CD4-positive, alpha-beta T cell treated with Interleukin-4 for 1 hour (primary cell): Measurements from ENCODE around the gene DAAM1.

Experiments used
- DNase-seq, 2 donors: peaks; one replicate each; pipeline ENCODE4 v3.0.0-alpha.2; 2020 to 2022

The DAAM1 gene

GRCh38 chr14:59346329-59346728, 157.9 kb downstream of the DAAM1 start:
- DNase-seq = no peak

- no peak for DNase-seq
Observed at GRCh38 chr14:59346796-59347510, 158.5 kb downstream of the DAAM1 start.

DNA sequence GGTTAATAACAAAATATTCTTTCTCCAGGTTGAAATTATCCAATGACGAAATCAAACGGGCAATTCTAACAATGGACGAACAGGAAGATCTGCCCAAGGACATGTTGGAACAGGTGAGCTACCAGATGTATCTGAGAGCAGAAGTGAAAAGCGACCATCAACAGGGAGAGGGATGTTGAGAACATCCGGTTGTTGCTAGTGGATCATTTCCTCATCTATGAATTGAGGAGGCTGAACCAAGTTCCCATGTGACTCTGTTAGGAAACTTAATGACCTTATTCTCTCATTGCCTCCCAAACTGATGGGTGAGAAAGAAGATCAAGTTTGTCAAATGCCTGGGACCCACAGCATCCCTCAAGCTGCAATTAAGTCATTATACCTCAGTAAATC, 159.0 kb downstream of the DAAM1 start:
- no peak for DNase-seq

DNA sequence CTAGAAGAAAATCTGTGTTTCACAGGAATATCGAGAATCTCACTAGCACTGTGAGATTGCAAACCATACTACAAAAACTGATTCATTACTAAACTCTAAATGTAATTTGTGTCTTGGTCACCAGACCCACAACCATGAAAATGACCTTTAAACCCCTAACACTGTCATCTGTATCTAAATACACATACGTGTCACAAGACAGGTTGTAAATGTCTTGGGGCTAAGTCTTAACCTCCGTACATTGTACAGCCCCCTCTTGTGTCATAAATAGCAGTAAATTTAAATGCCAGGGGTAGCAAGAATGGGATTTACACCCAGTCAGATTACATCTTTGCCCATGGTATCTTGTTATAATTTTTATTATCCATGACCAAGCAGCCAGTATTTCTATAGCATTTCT, 159.4 kb downstream of the DAAM1 start:
- no peak for DNase-seq

DNA sequence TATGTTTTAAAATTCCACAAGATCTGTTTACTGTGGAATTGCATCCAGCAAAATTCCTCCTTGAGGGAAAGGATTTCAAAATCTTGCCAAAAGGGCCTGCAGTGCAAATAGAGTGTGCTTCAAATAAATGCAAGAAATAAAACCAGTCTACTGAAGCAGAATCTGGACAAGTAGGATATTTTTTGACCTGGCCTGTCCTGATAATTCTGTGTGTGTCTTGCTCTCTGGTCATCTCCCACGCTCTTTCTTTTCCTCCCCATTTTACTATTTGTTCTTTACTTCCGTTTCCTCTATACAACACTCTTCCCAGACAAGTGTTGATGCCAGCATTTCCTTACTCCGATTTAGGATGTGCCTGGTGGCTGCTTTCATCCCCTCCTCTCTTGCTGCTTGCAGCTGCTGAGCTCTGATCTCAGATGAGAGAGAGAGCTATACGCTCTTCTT, 160.8 kb downstream of the DAAM1 start:
- no peak for DNase-seq

GRCh38 chr14:59352961-59353360, 164.5 kb downstream of the DAAM1 start:
- no peak for DNase-seq

GRCh38 chr14:59354666-59355065, 166.2 kb downstream of the DAAM1 start:
- no peak for DNase-seq

DNA sequence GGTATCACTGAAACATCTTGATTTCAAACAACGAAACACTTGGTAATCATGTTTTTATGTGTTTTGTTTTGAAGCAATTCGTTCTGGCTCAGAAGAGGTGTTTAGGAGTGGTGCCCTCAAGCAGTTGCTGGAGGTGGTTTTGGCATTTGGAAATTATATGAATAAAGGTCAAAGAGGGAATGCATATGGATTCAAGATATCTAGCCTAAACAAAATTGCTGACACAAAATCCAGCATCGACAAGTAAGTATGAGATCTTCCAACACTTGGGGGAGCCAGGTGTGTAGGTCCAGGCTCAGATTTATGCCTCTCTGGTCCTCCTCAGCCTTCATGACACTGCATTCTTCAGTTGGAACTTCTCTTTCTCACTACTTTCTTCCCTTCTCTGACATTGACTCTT, 166.6 kb downstream of the DAAM1 start:
- no peak for DNase-seq

GRCh38 chr14:59356312-59356711, 167.8 kb downstream of the DAAM1 start:
- DNase-seq = no peak

- peak in 1 of 2 donors; percentile 23 for DNase-seq
Observed at GRCh38 chr14:59356767-59357166, 168.3 kb downstream of the DAAM1 start.

DNA sequence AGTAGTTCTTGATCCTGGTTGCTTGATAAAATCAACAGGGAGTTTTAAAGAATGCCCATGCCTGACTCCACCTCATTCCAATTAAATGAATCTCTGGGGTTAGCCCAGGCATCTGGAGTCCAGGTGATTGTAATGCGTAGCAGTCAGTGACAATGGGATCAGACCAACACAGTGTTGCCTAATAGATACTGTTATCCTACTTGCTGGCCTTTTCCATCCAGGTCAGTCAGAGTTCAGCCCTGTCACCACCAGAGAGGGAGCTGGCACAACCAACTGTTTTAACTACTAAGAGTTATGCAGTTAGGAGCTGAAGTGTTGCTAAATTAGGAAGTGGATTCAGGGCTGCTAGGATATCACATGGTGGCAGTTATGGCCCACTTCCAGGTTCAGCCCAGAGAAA, 169.6 kb downstream of the DAAM1 start:
- DNase-seq = no peak

- no peak for DNase-seq
Observed at GRCh38 chr14:59358784-59359183, 170.3 kb downstream of the DAAM1 start.

DNA sequence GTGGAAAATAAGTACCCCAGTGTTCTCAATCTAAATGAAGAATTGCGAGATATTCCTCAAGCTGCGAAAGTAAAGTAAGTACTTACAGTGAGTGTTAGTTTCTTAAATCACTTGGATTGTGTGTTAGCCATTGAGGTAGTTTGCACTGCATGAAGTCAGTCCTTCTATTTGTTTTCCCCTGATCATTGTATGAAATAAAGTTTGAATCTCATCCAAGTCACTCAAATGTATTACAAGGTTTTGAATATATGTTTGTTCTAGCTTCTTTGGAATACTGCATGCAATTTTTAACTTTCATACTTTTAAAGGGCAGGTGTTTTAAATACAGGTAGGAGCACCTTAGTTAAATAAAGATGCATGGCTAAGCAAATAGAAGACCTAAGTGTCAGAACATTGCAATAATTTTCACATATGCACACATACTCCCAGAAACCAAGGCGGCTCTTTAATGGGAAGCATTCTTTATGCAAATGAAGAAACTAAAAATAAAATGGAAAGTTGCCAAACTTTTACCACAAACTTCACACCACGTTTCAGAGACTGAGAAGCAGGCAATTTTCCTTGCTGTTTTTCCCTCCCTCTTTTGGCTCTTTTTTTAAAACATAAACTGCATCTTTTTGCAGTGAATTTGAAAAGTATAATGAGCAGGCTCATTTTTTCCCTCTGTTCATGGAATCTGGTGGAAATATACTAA, 171.1 kb downstream of the DAAM1 start:
- no peak for DNase-seq

GRCh38 chr14:59360233-59360632, 171.8 kb downstream of the DAAM1 start:
- no peak for DNase-seq

DNA sequence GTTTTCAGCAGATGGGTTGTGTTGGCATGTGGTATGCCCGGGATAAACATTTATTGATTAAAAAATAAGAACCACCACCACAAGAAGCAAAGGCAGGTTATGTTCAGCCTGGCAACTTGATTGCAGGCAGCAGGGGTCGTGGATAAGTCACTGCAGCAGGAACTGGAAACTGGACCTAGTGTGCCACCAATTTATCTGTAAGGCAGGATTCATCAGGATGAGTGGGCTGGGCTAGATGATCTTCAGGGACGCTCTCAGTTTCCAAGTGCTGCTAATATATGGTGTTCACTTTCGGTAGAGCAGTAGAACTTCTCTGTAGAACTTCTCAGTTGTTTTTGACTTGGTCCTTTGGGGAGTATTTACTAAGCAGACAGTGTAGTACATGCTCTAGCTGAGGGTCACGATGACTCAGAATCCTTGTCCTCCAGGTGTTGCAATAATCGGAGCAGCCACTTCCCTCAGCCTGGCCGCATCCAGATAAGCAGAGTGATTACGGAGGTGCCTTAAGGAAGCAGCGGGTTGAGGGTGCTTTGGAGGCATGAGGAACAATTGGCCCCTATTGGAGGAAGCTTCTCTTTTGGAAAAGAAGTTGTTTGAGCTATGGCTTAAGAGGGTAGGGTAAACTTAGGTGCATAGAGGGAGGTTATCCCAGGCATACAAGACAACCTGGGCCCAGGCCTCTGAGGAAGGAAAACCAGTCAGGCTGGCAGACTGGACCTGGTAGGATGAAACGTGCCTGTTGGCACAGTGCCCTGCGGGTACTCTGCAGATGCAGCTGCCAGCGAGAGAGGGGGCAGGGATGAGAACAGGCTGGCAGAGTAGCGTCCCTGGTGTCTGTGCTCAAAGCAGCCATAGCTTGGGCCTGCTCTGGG, 172.7 kb downstream of the DAAM1 start:
- peak in 1 of 2 donors; percentile 28 for DNase-seq

GRCh38 chr14:59362513-59362912, 174.0 kb downstream of the DAAM1 start:
- no peak for DNase-seq

- DNase-seq = no peak
Observed at GRCh38 chr14:59363531-59364226, 175.2 kb downstream of the DAAM1 start.

GRCh38 chr14:59370158-59370742, 181.8 kb downstream of the DAAM1 start:
- DNase-seq = no peak

GRCh38 chr14:59371771-59372170, 183.3 kb downstream of the DAAM1 start:
- no peak for DNase-seq

DNA sequence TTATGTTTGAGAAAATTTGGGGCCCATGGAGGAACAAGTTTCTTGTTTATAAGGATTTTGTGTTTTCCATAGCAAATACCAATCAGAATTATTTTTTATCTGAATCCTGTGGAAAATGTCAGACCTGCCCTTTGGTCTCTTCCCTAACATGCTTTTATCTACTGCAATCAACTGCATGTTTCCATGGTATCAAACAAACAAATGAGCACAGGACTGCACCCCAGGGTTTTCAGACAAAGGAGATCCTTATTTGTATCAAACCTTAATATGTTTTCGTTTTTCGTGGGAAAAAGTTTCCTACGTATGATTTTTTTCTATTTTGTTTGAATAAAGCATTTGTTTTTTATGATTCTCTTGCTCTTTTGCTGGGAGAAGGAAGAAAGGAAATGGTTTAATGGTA, 185.6 kb downstream of the DAAM1 start:
- DNase-seq = no peak

DNA sequence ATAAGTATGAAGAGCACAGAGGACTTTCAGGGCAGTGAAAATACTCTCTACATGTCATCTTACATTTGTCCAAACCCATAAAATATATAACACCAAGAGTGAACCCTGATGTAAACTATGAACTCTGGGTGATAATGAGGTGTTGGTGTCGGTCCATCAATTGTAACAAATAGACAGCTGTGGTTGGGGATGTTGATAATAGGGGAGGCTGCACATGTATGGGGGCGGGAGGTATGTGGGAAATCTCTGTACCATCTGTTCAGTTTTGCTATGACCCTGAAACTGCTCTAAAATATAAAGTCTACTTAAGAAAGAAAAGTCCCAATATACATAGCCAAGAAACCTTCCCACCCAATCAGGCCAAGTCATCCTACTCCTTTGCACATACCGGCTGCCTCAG, 188.2 kb downstream of the DAAM1 start:
- DNase-seq = no peak

GRCh38 chr14:59377491-59377890, 189.0 kb downstream of the DAAM1 start:
- no peak for DNase-seq
